GM21825 (cell line): Measurements from ENCODE around the gene ZNF236.
"Not testable (repeated sequence)": the region's sequence is repeated elsewhere in the genome, so short reads cannot be mapped to it uniquely, and the experiment has no call there.

ENCODE experiments used
- ATAC-seq: cut with Tn5 transposase; IDR thresholded peaks from one replicate; pipeline ENCODE4 v1.9.1; 2021; ENCODE audit warnings: mild to moderate bottlenecking, moderate library complexity; ENCODE audit not compliant: unreplicated experiment

Gene ZNF236

DNA sequence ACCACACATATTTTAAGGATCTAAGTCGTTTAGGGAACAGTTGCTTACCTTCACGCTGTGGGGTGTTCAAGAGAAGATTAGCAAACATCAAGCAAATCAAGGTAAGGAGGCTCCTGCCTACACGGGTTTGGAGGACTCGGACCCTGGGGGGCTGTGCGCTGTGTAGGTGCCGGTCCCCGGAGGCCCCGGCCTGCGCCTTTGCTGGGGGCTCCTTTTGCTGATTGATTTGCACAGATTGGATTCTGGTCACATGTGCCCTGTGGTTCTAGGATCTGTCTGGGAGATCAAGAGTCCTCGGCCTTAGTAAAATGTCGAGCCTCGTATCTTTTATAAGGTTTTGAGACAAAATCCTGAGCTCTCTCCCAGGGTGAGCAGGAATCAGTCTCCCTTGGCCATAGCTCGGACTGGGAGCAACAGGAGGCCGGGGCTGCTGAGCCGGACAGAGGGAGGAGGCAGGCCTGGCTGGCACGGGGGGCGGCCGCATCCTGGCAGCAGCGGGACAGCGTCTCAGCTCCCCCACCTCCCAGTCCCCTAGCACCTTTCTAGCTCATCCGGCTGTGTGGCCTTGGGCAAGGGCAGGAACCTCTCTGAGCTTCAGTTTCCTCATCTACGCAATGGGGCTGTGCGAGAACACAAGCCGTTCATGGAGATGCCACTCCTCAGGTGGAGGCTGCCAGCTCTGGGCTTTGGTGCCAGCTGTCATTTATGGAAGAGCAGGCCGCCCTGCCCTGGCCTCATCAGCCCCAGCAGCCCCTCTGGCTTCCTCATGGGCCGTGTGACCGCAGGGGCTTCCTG lies 163.0 kb downstream of the ZNF236 start:
- no peak for ATAC-seq

GRCh38 chr18:76985951-76986236 lies 163.5 kb downstream of the ZNF236 start:
- ATAC-seq, result no peak

- ATAC-seq, result no peak
Measured at GRCh38 chr18:76986406-76986805, 164.0 kb downstream of the ZNF236 start.

DNA sequence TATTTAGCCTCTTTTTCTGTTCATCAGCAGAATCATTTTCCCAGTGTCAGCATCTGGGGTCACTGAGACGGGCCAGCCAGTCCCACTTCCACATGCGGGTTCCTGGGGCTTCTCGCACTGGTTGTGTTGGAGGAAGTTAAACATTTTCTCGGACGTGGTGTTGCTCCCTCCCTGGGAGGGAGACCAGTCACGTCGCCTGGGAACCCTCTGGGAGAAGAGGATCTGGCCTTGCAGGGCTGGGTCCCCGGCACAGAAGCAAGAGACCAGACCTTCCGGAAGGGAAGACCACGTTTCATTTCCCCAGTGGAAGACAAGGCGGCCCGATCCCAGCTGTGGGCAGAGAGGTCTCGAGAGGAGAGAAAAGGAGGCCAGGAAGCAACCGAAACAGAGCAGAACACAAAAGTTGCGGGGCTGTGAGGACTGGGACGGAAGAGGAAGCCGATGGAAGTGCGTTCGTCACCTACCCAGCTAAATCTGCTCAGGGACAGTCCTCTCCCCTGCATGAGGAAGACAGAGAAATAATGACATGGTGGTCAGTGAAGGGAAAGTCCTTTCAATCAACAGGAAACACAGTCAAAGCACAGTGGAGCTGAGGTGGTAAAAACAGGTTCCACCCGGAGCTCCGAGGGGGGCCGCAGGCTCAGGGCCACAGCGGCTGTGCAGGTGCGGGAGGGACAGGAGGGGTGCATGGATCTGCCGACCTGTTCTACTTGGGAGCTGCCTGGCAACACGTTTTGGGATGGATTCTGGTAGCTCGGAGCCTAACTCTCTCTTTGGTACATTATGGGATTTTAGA lies 165.9 kb downstream of the ZNF236 start:
- no peak for ATAC-seq

- ATAC-seq, result no peak
Measured at GRCh38 chr18:76988827-76989646, 166.7 kb downstream of the ZNF236 start.

- no peak for ATAC-seq
Measured at GRCh38 chr18:76989647-76990190, 167.4 kb downstream of the ZNF236 start.

GRCh38 chr18:76990343-76991020 lies 168.1 kb downstream of the ZNF236 start:
- ATAC-seq, result not testable (repeated sequence)

GRCh38 chr18:76991021-76991688 lies 168.8 kb downstream of the ZNF236 start:
- ATAC-seq, result no peak

DNA sequence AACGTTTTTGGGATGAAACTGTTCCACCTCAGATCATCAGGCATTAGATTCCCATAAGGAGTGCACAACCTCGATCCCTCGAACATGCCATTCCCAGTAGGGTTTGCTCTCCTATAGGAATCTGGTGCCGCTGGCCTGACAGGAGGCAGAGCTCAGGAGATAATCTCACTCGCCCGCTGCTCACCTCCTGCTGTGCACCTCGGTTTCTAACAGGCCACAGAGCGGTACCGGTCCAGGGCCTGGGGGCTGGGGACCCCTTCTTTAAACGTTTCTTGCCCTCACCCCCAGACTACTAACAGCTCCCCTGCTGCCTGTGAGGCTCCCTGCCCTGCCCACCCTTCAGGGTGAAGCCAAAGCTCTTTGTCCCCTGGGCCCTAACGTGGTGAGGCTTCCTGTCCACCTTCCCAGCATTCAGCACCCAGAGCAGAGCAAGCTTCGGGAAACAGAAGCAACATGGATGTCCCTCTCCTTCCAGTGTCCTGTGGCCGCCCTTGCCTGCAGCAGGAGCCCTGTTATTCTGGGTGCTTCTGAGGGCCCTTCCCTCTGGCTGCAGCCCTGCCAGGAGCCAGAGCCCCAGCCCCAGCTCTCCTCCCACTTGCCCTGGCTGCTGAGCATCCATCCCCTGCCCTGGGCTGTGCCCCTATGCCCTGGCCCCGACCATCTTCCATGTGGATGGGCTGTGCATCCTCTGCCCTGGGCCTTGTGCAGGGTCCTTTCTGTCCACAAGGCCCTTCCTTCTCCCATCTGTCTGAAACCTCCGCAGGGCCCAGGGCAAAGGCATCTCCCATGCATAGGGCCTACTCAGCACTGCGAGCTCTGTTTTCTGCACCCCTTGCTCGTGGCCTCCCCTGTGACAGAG lies 170.1 kb downstream of the ZNF236 start:
- ATAC-seq, result no peak

DNA sequence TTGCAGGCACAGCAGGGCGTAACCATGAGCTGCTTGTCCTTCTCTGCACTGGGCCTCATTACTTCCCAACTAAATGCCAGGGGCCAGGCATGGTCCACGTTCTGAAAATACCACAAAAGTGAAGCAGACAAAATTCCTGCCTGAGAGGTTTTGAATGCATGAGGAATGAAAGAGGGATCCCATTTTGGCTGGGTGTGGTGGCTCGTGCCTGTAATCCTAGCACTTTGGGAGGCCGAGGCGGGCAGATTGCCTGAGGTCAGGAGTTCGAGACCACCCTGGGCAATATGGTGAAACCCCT lies 170.7 kb downstream of the ZNF236 start:
- ATAC-seq, result no peak

DNA sequence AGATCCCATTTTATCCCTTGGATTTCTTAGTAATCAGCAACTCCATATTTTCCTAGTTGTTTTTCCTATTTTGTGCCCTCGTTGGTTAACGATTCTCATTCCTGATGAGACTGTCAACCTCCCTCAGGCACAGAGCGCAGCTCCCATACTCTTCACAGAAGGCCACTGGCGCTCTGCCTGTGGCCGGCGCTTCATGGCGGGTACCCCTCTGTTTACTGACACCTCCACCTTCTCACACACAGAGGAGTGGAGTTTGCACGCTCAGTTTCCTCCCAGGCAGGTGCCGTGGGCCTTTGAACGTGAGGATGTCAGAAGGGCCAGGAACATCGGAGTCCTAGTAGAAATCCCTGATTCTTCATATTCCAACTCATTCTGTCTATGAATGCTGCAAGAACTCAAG lies 171.2 kb downstream of the ZNF236 start:
- no peak for ATAC-seq

DNA sequence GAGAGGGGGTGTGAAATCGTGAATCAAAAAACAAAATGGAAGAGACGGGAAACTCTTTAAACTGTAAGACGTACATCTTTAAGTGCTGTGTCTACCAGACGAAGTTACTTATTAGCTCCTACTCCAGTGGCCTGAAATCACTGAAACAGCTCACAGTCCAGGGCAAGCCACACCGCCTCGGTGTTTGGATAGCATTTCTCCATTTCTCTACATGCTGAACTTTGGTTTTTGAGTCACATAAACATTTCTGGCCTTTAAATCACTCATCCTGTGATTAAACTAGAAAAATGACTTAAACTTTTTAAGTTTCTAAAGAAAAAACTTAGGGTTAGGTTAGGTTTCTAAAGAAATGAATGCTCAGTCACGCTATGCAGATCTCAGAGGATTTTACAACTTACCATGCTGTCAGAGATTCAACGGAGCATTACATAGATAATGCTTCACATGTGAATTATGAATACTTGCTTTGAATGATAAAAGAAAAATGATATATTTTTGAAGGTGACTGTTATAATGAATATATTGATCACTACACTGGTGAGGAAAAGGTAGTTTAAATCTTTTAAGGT lies 171.8 kb downstream of the ZNF236 start:
- ATAC-seq, result no peak

GRCh38 chr18:76995896-76996295 lies 173.5 kb downstream of the ZNF236 start:
- no peak for ATAC-seq

DNA sequence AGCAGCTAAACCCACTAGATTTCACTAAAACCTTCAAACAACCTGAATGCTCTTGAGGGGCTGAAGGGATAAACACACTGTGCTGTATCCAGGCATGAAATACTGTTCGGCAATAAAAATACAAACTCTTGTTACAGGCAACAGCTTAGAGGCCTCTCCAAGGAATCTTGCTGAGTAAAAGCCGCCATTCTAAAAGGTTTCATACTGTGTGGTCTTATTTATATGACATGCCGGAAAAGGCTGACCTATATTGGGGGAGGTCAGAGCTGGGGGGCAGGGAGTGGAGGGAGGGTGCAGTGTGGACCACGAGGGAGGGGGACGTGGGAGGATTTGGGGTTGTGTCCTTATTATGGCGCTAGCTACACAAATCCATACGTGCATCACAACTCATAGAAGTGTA lies 174.1 kb downstream of the ZNF236 start:
- ATAC-seq, result no peak

DNA sequence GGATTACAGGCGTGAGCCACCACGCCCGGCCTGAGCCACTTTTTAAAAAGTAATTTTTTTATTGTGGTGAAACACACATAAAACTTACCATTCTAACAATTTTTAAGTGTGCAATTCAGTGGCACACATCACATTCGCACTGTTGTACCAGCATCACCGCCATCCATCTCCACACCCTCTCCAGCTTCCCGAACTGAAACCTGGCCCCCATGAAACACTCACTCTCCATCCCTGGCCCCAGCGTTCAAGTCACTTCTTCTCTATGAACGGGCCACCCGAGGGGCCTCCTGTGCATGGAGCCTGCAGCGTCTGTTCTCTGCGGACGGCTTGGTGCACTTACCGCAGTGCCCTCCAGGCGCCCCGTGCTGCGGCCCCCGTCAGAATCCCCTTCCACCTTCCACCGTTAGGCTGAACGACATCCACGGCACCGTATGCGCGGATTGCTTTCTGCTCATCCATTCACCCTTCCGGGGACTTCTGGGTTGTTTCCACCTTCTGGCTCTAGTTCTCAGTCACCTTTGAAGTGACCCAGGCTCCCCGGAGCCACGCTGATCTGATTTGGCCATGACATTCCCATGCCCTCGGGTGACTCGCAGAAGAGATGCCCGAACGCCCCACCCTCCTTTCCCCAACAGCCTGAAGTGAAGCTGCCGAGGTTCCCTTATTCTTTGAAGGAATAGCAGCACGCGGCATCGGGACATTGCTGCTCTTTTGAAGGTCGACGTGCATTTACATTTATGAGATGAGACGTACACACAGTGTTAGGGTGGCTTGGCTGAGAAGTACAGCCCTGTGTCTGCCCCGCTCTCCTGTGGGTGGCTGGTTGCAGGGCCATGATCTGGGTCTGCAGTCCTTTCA lies 175.8 kb downstream of the ZNF236 start:
- ATAC-seq, result no peak

- no peak for ATAC-seq
Measured at GRCh38 chr18:76999077-76999476, 176.7 kb downstream of the ZNF236 start.

GRCh38 chr18:77000527-77000926 lies 178.2 kb downstream of the ZNF236 start:
- ATAC-seq, result no peak

DNA sequence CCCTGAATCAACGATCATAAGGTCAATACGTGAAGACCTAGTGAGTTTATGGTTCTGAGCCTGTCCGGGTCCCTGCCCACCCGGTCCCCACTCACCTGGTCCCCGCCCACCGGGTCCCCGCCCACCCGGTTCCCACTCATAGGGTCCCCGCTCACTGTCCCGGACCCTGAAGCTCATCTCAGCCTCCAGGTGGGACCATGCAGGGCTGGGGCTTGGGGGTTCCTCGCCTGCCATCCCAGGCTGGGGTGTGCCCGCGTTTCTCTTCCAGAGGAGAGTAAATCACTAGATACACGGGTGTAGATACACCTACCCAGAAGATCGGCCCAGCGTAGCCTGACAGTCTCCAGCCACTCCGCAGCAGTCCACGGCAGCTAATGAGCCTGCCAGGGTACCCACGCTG lies 178.7 kb downstream of the ZNF236 start:
- no peak for ATAC-seq
